ENCODE data around the gene AFG1L.
"Not testable (repeated sequence)": the region's sequence is repeated elsewhere in the genome, so short reads cannot be mapped to it uniquely, and the experiment has no call there.

DNA sequence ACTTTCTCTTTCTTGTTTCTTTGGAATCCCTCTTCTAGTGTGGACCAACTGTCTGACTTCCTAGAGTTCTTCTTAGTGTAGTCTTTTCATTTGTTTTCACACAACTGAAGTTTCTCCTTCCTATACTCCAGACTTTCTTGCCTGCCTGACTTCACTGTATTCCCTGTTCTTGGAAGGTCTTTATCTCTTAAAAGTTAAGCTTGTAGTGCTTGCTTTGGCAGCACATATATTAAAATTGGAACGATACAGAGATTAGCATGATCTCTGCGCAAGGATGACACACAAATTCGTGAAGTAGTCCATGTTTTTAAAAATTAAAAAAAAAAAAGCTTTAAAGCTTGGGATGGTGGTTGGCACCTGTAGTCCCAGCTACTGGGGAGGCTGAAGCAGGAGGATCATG lies 2.3 kb upstream of the AFG1L start:
- TF ChIP-seq, protein P1, sequence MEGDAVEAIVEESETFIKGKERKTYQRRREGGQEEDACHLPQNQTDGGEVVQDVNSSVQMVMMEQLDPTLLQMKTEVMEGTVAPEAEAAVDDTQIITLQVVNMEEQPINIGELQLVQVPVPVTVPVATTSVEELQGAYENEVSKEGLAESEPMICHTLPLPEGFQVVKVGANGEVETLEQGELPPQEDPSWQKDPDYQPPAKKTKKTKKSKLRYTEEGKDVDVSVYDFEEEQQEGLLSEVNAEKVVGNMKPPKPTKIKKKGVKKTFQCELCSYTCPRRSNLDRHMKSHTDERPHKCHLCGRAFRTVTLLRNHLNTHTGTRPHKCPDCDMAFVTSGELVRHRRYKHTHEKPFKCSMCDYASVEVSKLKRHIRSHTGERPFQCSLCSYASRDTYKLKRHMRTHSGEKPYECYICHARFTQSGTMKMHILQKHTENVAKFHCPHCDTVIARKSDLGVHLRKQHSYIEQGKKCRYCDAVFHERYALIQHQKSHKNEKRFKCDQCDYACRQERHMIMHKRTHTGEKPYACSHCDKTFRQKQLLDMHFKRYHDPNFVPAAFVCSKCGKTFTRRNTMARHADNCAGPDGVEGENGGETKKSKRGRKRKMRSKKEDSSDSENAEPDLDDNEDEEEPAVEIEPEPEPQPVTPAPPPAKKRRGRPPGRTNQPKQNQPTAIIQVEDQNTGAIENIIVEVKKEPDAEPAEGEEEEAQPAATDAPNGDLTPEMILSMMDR (IDR thresholded peaks at IDR 0.05; ENCODE audit: insufficient read depth, low read length), result not testable (repeated sequence)
- TF ChIP-seq POLR2AphosphoS5 (IDR thresholded peaks at IDR 0.05; ENCODE audit: low read depth); REST (IDR thresholded peaks at IDR 0.05; ENCODE audit: insufficient replicate concordance, low read depth); GABPA (IDR thresholded peaks at IDR 0.05; ENCODE audit: low read depth); SPI1 (IDR thresholded peaks at IDR 0.05; ENCODE audit: borderline replicate concordance, low read depth): not testable (repeated sequence)

Data from HL-60 (cell line).